Activated CD8-positive, alpha-beta memory T cell treated with anti-CD3 and anti-CD28 coated beads, Interleukin-2, amount 10 ng/mL, durations not matched to agents 7 days and 5 days (primary cell): ENCODE results near the gene CTAGE1. TPM values are rescaled to one million over a fixed set of nuclear protein-coding genes. Genes with fewer than 3 reads are reported as not detected.

Source experiments
- total RNA-seq, 2 experiments: library from RNA; stranded (reverse); gene quantifications; one replicate each; pipeline ENCODE4 v1.2.3, GENCODE V29; 2021

The CTAGE1 gene
- total RNA-seq, 2 experiments from 2014 or later, result not detected

Other genes with a start within 250 kb of the CTAGE1 start
- gene GATA6, start 248.3 kb downstream of the CTAGE1 start, total RNA-seq, result not detected